Measurements from ENCODE around the gene CHPF2.

Gene CHPF2

GRCh38 chr7:151235091-151235787 lies 3.0 kb downstream of the CHPF2 start:
- Mint-ChIP-seq H3K27ac (peak overlapping the region; percentile 99), H3K9me3 (no peaks in the 10 kb centered on the region), H3K4me1 (ENCODE audit: low read depth) (peaks cover 37% of the 10 kb centered on the region), H3K36me3 (ENCODE audit: low read depth) (peaks cover 70% of the 10 kb centered on the region), H3K27me3 (no peaks in the 10 kb centered on the region), H3K4me3 (peak overlapping the region; percentile 23)
- DNase-seq = no peak

GRCh38 chr7:151236406-151236805 lies 4.1 kb downstream of the CHPF2 start:
- Mint-ChIP-seq H3K36me3 (ENCODE audit: low read depth) (peaks cover 79% of the 10 kb centered on the region), H3K4me1 (ENCODE audit: low read depth) (peaks cover 33% of the 10 kb centered on the region), H3K27me3 (no peaks in the 10 kb centered on the region), H3K9me3 (no peaks in the 10 kb centered on the region), H3K4me3 (no peak overlapping the region), H3K27ac (no peak overlapping the region)
- DNase-seq = no peak

- H3K36me3 Mint-ChIP-seq (ENCODE audit: low read depth) = peaks cover 79% of the 10 kb centered on the region
Measured at GRCh38 chr7:151237244-151238189, 5.2 kb downstream of the CHPF2 start.

GRCh38 chr7:151238190-151238810 lies 6.0 kb downstream of the CHPF2 start:
- no peaks in the 10 kb centered on the region for H3K9me3 Mint-ChIP-seq
- DNase-seq = no peak
- H3K27ac Mint-ChIP-seq = no peak overlapping the region
- H3K4me3 Mint-ChIP-seq = no peak overlapping the region
- peaks cover 72% of the 10 kb centered on the region for H3K36me3 Mint-ChIP-seq (ENCODE audit: low read depth)
- H3K27me3 Mint-ChIP-seq = no peaks in the 10 kb centered on the region
- H3K4me1 Mint-ChIP-seq (ENCODE audit: low read depth) = peaks cover 30% of the 10 kb centered on the region

More at GRCh38 chr7:151237244-151238189, 5.2 kb downstream of the CHPF2 start:
- no peaks in the 10 kb centered on the region for H3K9me3 Mint-ChIP-seq
- peaks cover 25% of the 10 kb centered on the region for H3K4me1 Mint-ChIP-seq (ENCODE audit: low read depth)
- no peak overlapping the region for H3K4me3 Mint-ChIP-seq
- H3K27me3 Mint-ChIP-seq = no peaks in the 10 kb centered on the region
- DNase-seq = no peak
- no peak overlapping the region for H3K27ac Mint-ChIP-seq

- Mint-ChIP-seq H3K4me1 (ENCODE audit: low read depth) (peaks cover 30% of the 10 kb centered on the region), H3K4me3 (no peak overlapping the region), H3K36me3 (ENCODE audit: low read depth) (peaks cover 63% of the 10 kb centered on the region), H3K9me3 (no peaks in the 10 kb centered on the region), H3K27me3 (no peaks in the 10 kb centered on the region), H3K27ac (no peak overlapping the region)
- DNase-seq = no peak
Measured at GRCh38 chr7:151238924-151239836, 6.9 kb downstream of the CHPF2 start.

GRCh38 chr7:151239837-151240459 lies 7.7 kb downstream of the CHPF2 start:
- H3K27me3 Mint-ChIP-seq = no peaks in the 10 kb centered on the region
- peaks cover 30% of the 10 kb centered on the region for H3K4me1 Mint-ChIP-seq (ENCODE audit: low read depth)
- DNase-seq = no peak
- H3K4me3 Mint-ChIP-seq = no peak overlapping the region
- peaks cover 56% of the 10 kb centered on the region for H3K36me3 Mint-ChIP-seq (ENCODE audit: low read depth)
- no peaks in the 10 kb centered on the region for H3K9me3 Mint-ChIP-seq
- H3K27ac Mint-ChIP-seq = peak overlapping the region; percentile 50

GRCh38 chr7:151240536-151240935 lies 8.3 kb downstream of the CHPF2 start:
- H3K4me3 Mint-ChIP-seq = no peak overlapping the region
- H3K4me1 Mint-ChIP-seq (ENCODE audit: low read depth) = peaks cover 26% of the 10 kb centered on the region
- H3K36me3 Mint-ChIP-seq (ENCODE audit: low read depth) = peaks cover 50% of the 10 kb centered on the region
- H3K9me3 Mint-ChIP-seq = no peaks in the 10 kb centered on the region
- DNase-seq = no peak
- no peaks in the 10 kb centered on the region for H3K27me3 Mint-ChIP-seq
- peak overlapping the region; percentile 50 for H3K27ac Mint-ChIP-seq

GRCh38 chr7:151240942-151241754 lies 8.9 kb downstream of the CHPF2 start:
- H3K27ac Mint-ChIP-seq = peak overlapping the region; percentile 69
- H3K9me3 Mint-ChIP-seq = no peaks in the 10 kb centered on the region
- no peak overlapping the region for H3K4me3 Mint-ChIP-seq
- DNase-seq = no peak
- H3K27me3 Mint-ChIP-seq = peaks cover 4% of the 10 kb centered on the region
- H3K36me3 Mint-ChIP-seq (ENCODE audit: low read depth) = peaks cover 44% of the 10 kb centered on the region
- H3K4me1 Mint-ChIP-seq (ENCODE audit: low read depth) = peaks cover 29% of the 10 kb centered on the region

GRCh38 chr7:151241755-151242096 lies 9.4 kb downstream of the CHPF2 start:
- H3K4me1 Mint-ChIP-seq (ENCODE audit: low read depth) = peaks cover 30% of the 10 kb centered on the region
- H3K27me3 Mint-ChIP-seq = peaks cover 10% of the 10 kb centered on the region
- peak overlapping the region; percentile 41 for H3K27ac Mint-ChIP-seq
- no peaks in the 10 kb centered on the region for H3K9me3 Mint-ChIP-seq
- no peak overlapping the region for H3K4me3 Mint-ChIP-seq
- DNase-seq = no peak
- H3K36me3 Mint-ChIP-seq (ENCODE audit: low read depth) = peaks cover 39% of the 10 kb centered on the region

- H3K4me3 Mint-ChIP-seq = no peak overlapping the region
Measured at GRCh38 chr7:151242159-151243044, 10.1 kb downstream of the CHPF2 start.

GRCh38 chr7:151243045-151243349 lies 10.7 kb downstream of the CHPF2 start:
- peaks cover 23% of the 10 kb centered on the region for H3K27me3 Mint-ChIP-seq
- peak overlapping the region; percentile 59 for H3K27ac Mint-ChIP-seq
- H3K4me1 Mint-ChIP-seq (ENCODE audit: low read depth) = peaks cover 34% of the 10 kb centered on the region
- DNase-seq = no peak
- peak overlapping the region; percentile 62 for H3K4me3 Mint-ChIP-seq
- no peaks in the 10 kb centered on the region for H3K9me3 Mint-ChIP-seq
- H3K36me3 Mint-ChIP-seq (ENCODE audit: low read depth) = peaks cover 26% of the 10 kb centered on the region

More at GRCh38 chr7:151242159-151243044, 10.1 kb downstream of the CHPF2 start:
- H3K9me3 Mint-ChIP-seq = no peaks in the 10 kb centered on the region
- no peak for DNase-seq
- H3K27ac Mint-ChIP-seq = peak overlapping the region; percentile 59
- H3K36me3 Mint-ChIP-seq (ENCODE audit: low read depth) = peaks cover 32% of the 10 kb centered on the region
- H3K27me3 Mint-ChIP-seq = peaks cover 17% of the 10 kb centered on the region
- peaks cover 30% of the 10 kb centered on the region for H3K4me1 Mint-ChIP-seq (ENCODE audit: low read depth)

GRCh38 chr7:151243408-151244195 lies 11.3 kb downstream of the CHPF2 start:
- Mint-ChIP-seq H3K4me1 (ENCODE audit: low read depth) (peaks cover 37% of the 10 kb centered on the region), H3K36me3 (ENCODE audit: low read depth) (peaks cover 23% of the 10 kb centered on the region), H3K9me3 (no peaks in the 10 kb centered on the region), H3K4me3 (peak overlapping the region; percentile 62), H3K27me3 (peaks cover 27% of the 10 kb centered on the region), H3K27ac (peak overlapping the region; percentile 59)
- peak; percentile 58 for DNase-seq

Measured in activated T-cell treated with anti-CD3 and anti-CD28 coated beads, Interleukin-2, amount 50 U/mL, for 24 hours (primary cell).